ENCODE data around the gene OPCML. TPM values are rescaled to one million over a fixed set of nuclear protein-coding genes. Genes with fewer than 3 reads are reported as not detected.

Gene OPCML
- total and polyA plus RNA-seq, 2 experiments from 2014 or later: 1.2 to 4.4 TPM

GRCh38 chr11:133258751-133259150, 273.6 kb downstream of the OPCML start:
- Mint-ChIP-seq H3K27ac (no peak overlapping the region), H3K9me3 (no peaks in the 10 kb centered on the region; the same call in 2 of the 3 replicates), H3K36me3 (ENCODE audit: low read depth) (no peaks in the 10 kb centered on the region), H3K4me3 (no peak overlapping the region), H3K27me3 (ENCODE audit: insufficient read depth, low read depth, poor library complexity) (no peaks in the 10 kb centered on the region), H3K4me1 (peaks cover 3% of the 10 kb centered on the region; the same call in 1 of the 3 replicates)
- Histone ChIP-seq H3K79me2 (replicated peaks; ENCODE audit: insufficient read depth) (no peaks in the 10 kb centered on the region), H3K4me3 (no peak overlapping the region), H3K9me2 (ENCODE audit: insufficient read depth) (0 out of 2 replicates have a peak, but pooled peaks cover 6% of the 10 kb centered on the region), H2AFZ (no peak overlapping the region), H3K4me2 (no peak overlapping the region), H3K27ac (ENCODE audit: low read depth) (no peak overlapping the region), H3K36me3 (ENCODE audit: insufficient read depth) (no peaks in the 10 kb centered on the region), H3F3A (replicated peaks; ENCODE audit: low read depth) (no peaks in the 10 kb centered on the region), H4K20me1 (replicated peaks; ENCODE audit: insufficient read depth) (no peaks in the 10 kb centered on the region), H3K4me1 (ENCODE audit: insufficient read depth) (no peaks in the 10 kb centered on the region), H3K27me3 (ENCODE audit: insufficient read depth) (no peaks in the 10 kb centered on the region)
- TF ChIP-seq POLR2AphosphoS5 (IDR thresholded peaks at IDR 0.05; ENCODE audit: low read depth): no peak
- no peak for TF ChIP-seq EZH2 (IDR thresholded peaks at IDR 0.05; ENCODE audit: low read depth, unreplicated experiment)
- TF ChIP-seq ZNF331 (CRISPR knock-in tag; IDR thresholded peaks at IDR 0.05; ENCODE audit: low read depth): no peak
- no peak for TF ChIP-seq NANOG (IDR thresholded peaks at IDR 0.05; ENCODE audit: borderline replicate concordance)
- no peak for TF ChIP-seq STAT1 (IDR thresholded peaks at IDR 0.05; ENCODE audit: unreplicated experiment)
- no peak for TF ChIP-seq REST (IDR thresholded peaks at IDR 0.05; ENCODE audit: unreplicated experiment)
- TF ChIP-seq, protein P1, sequence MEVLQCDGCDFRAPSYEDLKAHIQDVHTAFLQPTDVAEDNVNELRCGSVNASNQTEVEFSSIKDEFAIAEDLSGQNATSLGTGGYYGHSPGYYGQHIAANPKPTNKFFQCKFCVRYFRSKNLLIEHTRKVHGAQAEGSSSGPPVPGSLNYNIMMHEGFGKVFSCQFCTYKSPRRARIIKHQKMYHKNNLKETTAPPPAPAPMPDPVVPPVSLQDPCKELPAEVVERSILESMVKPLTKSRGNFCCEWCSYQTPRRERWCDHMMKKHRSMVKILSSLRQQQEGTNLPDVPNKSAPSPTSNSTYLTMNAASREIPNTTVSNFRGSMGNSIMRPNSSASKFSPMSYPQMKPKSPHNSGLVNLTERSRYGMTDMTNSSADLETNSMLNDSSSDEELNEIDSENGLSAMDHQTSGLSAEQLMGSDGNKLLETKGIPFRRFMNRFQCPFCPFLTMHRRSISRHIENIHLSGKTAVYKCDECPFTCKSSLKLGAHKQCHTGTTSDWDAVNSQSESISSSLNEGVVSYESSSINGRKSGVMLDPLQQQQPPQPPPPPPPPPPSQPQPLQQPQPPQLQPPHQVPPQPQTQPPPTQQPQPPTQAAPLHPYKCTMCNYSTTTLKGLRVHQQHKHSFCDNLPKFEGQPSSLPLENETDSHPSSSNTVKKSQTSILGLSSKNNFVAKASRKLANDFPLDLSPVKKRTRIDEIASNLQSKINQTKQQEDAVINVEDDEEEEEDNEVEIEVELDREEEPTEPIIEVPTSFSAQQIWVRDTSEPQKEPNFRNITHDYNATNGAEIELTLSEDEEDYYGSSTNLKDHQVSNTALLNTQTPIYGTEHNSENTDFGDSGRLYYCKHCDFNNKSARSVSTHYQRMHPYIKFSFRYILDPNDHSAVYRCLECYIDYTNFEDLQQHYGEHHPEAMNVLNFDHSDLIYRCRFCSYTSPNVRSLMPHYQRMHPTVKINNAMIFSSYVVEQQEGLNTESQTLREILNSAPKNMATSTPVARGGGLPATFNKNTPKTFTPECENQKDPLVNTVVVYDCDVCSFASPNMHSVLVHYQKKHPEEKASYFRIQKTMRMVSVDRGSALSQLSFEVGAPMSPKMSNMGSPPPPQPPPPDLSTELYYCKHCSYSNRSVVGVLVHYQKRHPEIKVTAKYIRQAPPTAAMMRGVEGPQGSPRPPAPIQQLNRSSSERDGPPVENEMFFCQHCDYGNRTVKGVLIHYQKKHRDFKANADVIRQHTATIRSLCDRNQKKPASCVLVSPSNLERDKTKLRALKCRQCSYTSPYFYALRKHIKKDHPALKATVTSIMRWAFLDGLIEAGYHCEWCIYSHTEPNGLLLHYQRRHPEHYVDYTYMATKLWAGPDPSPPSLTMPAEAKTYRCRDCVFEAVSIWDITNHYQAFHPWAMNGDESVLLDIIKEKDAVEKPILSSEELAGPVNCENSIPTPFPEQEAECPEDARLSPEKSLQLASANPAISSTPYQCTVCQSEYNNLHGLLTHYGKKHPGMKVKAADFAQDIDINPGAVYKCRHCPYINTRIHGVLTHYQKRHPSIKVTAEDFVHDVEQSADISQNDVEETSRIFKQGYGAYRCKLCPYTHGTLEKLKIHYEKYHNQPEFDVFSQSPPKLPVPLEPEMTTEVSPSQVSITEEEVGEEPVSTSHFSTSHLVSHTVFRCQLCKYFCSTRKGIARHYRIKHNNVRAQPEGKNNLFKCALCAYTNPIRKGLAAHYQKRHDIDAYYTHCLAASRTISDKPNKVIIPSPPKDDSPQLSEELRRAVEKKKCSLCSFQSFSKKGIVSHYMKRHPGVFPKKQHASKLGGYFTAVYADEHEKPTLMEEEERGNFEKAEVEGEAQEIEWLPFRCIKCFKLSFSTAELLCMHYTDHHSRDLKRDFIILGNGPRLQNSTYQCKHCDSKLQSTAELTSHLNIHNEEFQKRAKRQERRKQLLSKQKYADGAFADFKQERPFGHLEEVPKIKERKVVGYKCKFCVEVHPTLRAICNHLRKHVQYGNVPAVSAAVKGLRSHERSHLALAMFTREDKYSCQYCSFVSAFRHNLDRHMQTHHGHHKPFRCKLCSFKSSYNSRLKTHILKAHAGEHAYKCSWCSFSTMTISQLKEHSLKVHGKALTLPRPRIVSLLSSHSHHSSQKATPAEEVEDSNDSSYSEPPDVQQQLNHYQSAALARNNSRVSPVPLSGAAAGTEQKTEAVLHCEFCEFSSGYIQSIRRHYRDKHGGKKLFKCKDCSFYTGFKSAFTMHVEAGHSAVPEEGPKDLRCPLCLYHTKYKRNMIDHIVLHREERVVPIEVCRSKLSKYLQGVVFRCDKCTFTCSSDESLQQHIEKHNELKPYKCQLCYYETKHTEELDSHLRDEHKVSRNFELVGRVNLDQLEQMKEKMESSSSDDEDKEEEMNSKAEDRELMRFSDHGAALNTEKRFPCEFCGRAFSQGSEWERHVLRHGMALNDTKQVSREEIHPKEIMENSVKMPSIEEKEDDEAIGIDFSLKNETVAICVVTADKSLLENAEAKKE (CRISPR knock-in tag; IDR thresholded peaks at IDR 0.05): no peak
- no peak for TF ChIP-seq ZNF114 (CRISPR knock-in tag; IDR thresholded peaks at IDR 0.05)
- TF ChIP-seq CREB1 (CRISPR knock-in tag; IDR thresholded peaks at IDR 0.05; ENCODE audit: low read depth): no peak
- TF ChIP-seq EZH2phosphoT487 (IDR thresholded peaks at IDR 0.05; ENCODE audit: unreplicated experiment): no peak
- TF ChIP-seq ETS1 (IDR thresholded peaks at IDR 0.05): no peak
- no peak for ATAC-seq
- DNase-seq (ENCODE audit: low spot score): no peak

Data from GM23338 (cell line).